SH-SY5Y (cell line): ENCODE data around the gene GBP5.

ENCODE experiments used
- GATA2 ChIP-seq: IDR thresholded peaks from 2 replicates; pipeline ENCODE4 v1.6.1; 2011; ENCODE audit warnings: mild to moderate bottlenecking, low read depth, low read length
- GATA3 ChIP-seq: IDR thresholded peaks from 2 replicates; pipeline ENCODE4 v1.6.1; 2011; ENCODE audit warnings: low read depth, mild to moderate bottlenecking, low read length, moderate library complexity

- TF ChIP-seq GATA2, result no peak
- TF ChIP-seq GATA3, result no peak
These were observed 12.6 kb downstream of the GBP5 start for GRCh38 chr1:89260042-89260441.
